Measurements from ENCODE around the gene LRRC18. TPM values are rescaled to one million over a fixed set of nuclear protein-coding genes. Genes with fewer than 3 reads are reported as not detected.

The LRRC18 gene
- total RNA-seq, 1 experiment from 2014 or later = not detected

DNA sequence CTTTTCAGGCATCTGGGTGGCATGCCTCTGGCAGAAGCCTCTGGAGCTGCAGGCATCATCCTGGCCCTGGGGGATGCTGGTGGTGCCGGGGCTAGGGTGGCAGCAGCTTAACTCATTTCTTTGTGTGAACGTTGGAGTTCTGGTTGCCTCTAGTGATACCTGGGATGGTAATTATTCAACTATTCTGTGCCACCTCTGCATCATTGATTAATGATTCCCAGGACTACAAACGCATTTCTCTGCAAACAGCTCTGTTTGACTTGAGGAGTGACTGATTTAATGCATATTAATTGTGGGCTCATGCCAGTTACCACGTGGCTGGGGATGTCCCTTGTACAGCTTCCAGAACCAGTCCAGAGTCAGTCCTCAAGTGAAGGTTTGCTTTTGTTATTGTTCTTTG lies 55.9 kb downstream of the LRRC18 start:
- DNase-seq (ENCODE audit: low read depth, low spot score) (no peak), ATAC-seq (no peak)
- no peaks in the 10 kb centered on the region for H3K4me1 ChIP-seq (ENCODE audit: control insufficient read depth in 1 of 2, insufficient read depth in 2 of 2, low read length in 2 of 2)
- no peak overlapping the region for H3K9ac ChIP-seq (ENCODE audit: low read length)
- no peaks in the 10 kb centered on the region for H3K9me3 ChIP-seq (ENCODE audit: control insufficient read depth in 1 of 2, insufficient read depth in 1 of 2, low read depth in 1 of 2, low read length in 2 of 2)
- H2AFZ ChIP-seq (ENCODE audit: low read depth, low read length, poor library complexity, severe bottlenecking) = no peak overlapping the region
- H3K9me2 ChIP-seq (ENCODE audit: insufficient read depth) = no peaks in the 10 kb centered on the region
- peaks cover 25% of the 10 kb centered on the region; the same call in 1 of the 2 replicates for H3K27me3 ChIP-seq (ENCODE audit: insufficient read depth, low read length)
- TF ChIP-seq, protein P1, sequence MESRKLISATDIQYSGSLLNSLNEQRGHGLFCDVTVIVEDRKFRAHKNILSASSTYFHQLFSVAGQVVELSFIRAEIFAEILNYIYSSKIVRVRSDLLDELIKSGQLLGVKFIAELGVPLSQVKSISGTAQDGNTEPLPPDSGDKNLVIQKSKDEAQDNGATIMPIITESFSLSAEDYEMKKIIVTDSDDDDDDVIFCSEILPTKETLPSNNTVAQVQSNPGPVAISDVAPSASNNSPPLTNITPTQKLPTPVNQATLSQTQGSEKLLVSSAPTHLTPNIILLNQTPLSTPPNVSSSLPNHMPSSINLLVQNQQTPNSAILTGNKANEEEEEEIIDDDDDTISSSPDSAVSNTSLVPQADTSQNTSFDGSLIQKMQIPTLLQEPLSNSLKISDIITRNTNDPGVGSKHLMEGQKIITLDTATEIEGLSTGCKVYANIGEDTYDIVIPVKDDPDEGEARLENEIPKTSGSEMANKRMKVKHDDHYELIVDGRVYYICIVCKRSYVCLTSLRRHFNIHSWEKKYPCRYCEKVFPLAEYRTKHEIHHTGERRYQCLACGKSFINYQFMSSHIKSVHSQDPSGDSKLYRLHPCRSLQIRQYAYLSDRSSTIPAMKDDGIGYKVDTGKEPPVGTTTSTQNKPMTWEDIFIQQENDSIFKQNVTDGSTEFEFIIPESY (IDR thresholded peaks at IDR 0.05; ENCODE audit: extremely low read depth, insufficient replicate concordance, low read length) = no peak
- no peak for TF ChIP-seq RAD21 (IDR thresholded peaks at IDR 0.05; ENCODE audit: low read depth)
- no peak for TF ChIP-seq ZNF274 (IDR thresholded peaks at IDR 0.05; ENCODE audit: low read depth, low read length)
- TF ChIP-seq, protein P2, sequence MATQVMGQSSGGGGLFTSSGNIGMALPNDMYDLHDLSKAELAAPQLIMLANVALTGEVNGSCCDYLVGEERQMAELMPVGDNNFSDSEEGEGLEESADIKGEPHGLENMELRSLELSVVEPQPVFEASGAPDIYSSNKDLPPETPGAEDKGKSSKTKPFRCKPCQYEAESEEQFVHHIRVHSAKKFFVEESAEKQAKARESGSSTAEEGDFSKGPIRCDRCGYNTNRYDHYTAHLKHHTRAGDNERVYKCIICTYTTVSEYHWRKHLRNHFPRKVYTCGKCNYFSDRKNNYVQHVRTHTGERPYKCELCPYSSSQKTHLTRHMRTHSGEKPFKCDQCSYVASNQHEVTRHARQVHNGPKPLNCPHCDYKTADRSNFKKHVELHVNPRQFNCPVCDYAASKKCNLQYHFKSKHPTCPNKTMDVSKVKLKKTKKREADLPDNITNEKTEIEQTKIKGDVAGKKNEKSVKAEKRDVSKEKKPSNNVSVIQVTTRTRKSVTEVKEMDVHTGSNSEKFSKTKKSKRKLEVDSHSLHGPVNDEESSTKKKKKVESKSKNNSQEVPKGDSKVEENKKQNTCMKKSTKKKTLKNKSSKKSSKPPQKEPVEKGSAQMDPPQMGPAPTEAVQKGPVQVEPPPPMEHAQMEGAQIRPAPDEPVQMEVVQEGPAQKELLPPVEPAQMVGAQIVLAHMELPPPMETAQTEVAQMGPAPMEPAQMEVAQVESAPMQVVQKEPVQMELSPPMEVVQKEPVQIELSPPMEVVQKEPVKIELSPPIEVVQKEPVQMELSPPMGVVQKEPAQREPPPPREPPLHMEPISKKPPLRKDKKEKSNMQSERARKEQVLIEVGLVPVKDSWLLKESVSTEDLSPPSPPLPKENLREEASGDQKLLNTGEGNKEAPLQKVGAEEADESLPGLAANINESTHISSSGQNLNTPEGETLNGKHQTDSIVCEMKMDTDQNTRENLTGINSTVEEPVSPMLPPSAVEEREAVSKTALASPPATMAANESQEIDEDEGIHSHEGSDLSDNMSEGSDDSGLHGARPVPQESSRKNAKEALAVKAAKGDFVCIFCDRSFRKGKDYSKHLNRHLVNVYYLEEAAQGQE (IDR thresholded peaks at IDR 0.05; ENCODE audit: low read depth) = no peak
- no peak for TF ChIP-seq EZH2phosphoT487 (IDR thresholded peaks at IDR 0.05; ENCODE audit: borderline replicate concordance)
- TF ChIP-seq, protein P3, sequence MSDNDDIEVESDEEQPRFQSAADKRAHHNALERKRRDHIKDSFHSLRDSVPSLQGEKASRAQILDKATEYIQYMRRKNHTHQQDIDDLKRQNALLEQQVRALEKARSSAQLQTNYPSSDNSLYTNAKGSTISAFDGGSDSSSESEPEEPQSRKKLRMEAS (IDR thresholded peaks at IDR 0.05) = no peak
- no peak for TF ChIP-seq POLR2AphosphoS5 (IDR thresholded peaks at IDR 0.05; ENCODE audit: low read depth, low read length)
- no peak for TF ChIP-seq EGR1 (IDR thresholded peaks at IDR 0.05; ENCODE audit: low read depth)
- TF ChIP-seq SP1 (IDR thresholded peaks at IDR 0.05; ENCODE audit: low read depth) = no peak
- no peaks in the 10 kb centered on the region for H3K79me2 ChIP-seq (ENCODE audit: insufficient read depth, low read length)
- intact Hi-C loops (cut with micrococcal nuclease) = no loop called here
- no peak overlapping the region for H3K27ac ChIP-seq (ENCODE audit: low read depth, low read length)
- H3K4me2 ChIP-seq (ENCODE audit: low read length) = no peak overlapping the region
- H4K20me1 ChIP-seq (ENCODE audit: insufficient read depth) = no peaks in the 10 kb centered on the region
- BruUV-seq (replicated peaks) = no TSS peak
- ChIA-PET CTCF (no interaction called here), RAD21 (ENCODE audit: low non-redundant PET in 1 of 2, low total read pairs in 2 of 2, uncharacterized antibody in 2 of 2, unreplicated experiment in 2 of 2) (no interaction called here), POLR2A (no interaction called here)
- H3K36me3 ChIP-seq (ENCODE audit: control insufficient read depth in 1 of 2, insufficient read depth in 2 of 2, low read length in 2 of 2) = no peaks in the 10 kb centered on the region
- H3K4me3 ChIP-seq (replicated peaks in 1 of 2; ENCODE audit: low read depth in 1 of 2, low read length in 2 of 2) = no peak overlapping the region

All from HCT116 (cell line).